ENCODE results near the gene KCNG4.

KCNG4 gene

GRCh38 chr16:84182680-84183571 is 56.9 kb downstream of the KCNG4 start:
- DNase-seq (ENCODE audit: low spot score): no peak

GRCh38 chr16:84182104-84182503 is 57.7 kb downstream of the KCNG4 start:
- DNase-seq (ENCODE audit: low spot score): no peak

GRCh38 chr16:84181144-84181915 is 58.5 kb downstream of the KCNG4 start:
- DNase-seq (ENCODE audit: low spot score): no peak

GRCh38 chr16:84180519-84181140 is 59.2 kb downstream of the KCNG4 start:
- no peak for DNase-seq (ENCODE audit: low spot score)

- no peak for DNase-seq (ENCODE audit: low spot score)
Observed at GRCh38 chr16:84179612-84180320, 60.0 kb downstream of the KCNG4 start.

GRCh38 chr16:84178892-84179611 is 60.8 kb downstream of the KCNG4 start:
- DNase-seq (ENCODE audit: low spot score): no peak

GRCh38 chr16:84178146-84178765 is 61.6 kb downstream of the KCNG4 start:
- DNase-seq (ENCODE audit: low spot score): no peak

GRCh38 chr16:84177741-84178073 is 62.1 kb downstream of the KCNG4 start:
- no peak for DNase-seq (ENCODE audit: low spot score)

GRCh38 chr16:84176192-84177053 is 63.4 kb downstream of the KCNG4 start:
- no peak for DNase-seq (ENCODE audit: low spot score)

- peak; percentile 32 for DNase-seq (ENCODE audit: low spot score)
Observed at GRCh38 chr16:84175350-84176081, 64.3 kb downstream of the KCNG4 start.

GRCh38 chr16:84174396-84174795 is 65.4 kb downstream of the KCNG4 start:
- no peak for DNase-seq (ENCODE audit: low spot score)

GRCh38 chr16:84169765-84170310 is 70.0 kb downstream of the KCNG4 start:
- no peak for DNase-seq (ENCODE audit: low spot score)
